Gastroesophageal sphincter (tissue), 3 donors: Measurements from ENCODE around the gene SDC4.

Experiments used
- CTCF ChIP-seq, 4 experiments: fragments of 200-600 bp in 2 of 4; fragments of 450-650 bp in 2 of 4; sonication (generic) in 1 of 4; IDR thresholded peaks; one replicate each; pipeline ENCODE4 v1.5.1; 2017 to 2019; ENCODE audit warnings: antibody characterized with exemption in 4 of 4, mild to moderate bottlenecking in 2 of 4, moderate library complexity in 2 of 4
- POLR2A ChIP-seq, 2 donors: fragments of 450-650 bp; IDR thresholded peaks; one replicate each; pipeline ENCODE4 v1.6.1; 2017; ENCODE audit warnings: antibody characterized with exemption in 2 of 2, mild to moderate bottlenecking in 2 of 2, moderate library complexity in 1 of 2
- POLR2AphosphoS5 ChIP-seq: sonication (generic); formaldehyde crosslinking; IDR thresholded peaks from one replicate; pipeline ENCODE4 v1.6.1; 2017; ENCODE audit warnings: antibody characterized with exemption

DNA sequence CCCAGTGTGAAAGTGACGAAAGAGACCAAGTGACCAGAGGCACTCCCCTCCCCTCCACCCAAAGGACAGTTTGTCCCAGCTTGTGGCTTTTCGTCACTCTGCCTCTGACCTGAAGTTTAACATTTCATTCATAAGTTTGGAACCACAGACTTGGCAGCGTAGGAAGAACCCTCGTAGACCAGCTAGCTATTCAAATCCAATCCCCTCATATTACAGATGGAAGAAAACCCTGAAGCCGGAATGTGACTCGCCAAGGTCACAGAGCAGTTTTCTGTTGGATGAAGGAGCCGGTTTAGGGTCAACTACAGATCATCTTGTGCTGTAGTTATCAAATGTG, 10.8 kb upstream of the SDC4 start:
- TF ChIP-seq CTCF (IDR thresholded peaks at IDR 0.05), result no peak
- TF ChIP-seq POLR2A (IDR thresholded peaks at IDR 0.05), result no peak
- peak; percentile 57 for TF ChIP-seq POLR2AphosphoS5
